DMS53 (cell line): ENCODE results near the gene SLC2A9.

Experiments used
- DNase-seq: peaks from one replicate; lab custom pipeline; 2025; lab: John Stamatoyannopoulos, UW

Gene SLC2A9

DNA sequence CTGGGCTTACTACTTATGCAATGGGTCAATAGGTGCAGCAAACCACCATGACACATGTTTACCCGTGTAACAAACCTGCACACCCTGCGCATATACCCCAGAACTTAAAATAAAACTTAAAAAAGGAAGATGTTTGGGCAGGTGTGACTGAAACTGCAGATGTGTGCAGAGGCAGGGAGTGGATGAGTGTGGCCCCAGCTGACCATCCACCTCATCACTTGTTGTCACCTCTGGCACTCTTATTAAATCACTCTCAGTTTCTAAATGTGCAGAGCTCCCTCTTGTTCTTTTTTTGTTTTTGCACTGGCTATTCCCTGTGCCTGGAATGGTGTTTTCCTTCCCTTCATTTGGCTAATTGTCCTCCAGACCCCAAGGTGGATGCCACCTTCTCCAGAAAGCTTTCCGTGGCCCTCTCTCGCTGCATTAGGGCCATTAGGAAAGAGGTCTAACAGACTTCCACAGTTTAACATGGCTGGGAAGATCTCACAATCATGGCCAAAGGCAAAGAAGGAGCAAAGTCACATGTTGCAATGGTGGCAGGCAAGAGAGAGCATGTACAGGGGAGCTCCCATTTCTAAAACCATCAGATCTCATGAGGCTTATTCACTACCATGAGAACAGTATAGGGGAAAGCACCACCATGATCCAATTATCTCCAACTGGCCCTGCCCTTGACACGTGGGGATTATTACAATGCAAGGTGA, 58.5 kb downstream of the SLC2A9 start:
- no peak for DNase-seq

DNA sequence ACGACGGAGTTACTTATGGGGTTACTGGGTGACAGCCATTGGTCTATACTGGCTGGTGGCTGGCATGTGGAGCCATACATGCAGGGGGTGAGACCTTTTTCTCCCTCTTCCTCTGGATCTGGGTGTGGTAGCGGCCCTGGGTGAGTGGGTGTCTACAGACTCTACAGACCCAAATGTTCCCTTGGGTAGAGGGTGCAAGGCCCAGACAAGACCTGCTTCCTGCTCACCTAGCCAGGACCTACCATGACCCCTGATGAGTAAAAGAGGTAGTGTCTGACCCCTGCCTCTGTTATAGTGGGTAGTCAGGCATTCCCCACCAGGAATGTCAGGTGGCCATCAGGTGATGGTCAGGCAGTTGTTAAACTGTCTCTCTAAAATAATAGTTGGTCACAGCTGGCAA, 66.8 kb downstream of the SLC2A9 start:
- no peak for DNase-seq

DNA sequence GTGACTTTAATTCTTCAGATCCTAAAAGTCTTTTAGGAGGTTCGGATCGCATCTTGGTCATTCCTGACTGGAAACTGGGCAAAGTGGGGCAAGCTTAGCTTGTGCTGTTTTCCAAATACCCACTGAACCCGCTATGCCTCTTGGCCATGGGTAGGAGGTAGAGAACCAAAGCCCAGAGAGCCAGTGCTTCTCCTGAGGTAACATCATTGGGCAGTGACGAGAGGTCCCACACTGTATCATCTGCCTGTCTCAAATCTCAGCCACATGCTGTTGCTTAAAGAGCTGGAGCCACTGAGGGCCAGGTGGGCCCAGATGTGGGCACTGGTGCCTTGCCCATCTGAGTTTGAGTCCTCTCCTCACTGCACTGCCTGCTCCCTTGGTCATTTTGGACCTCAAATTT, 68.2 kb downstream of the SLC2A9 start:
- DNase-seq = no peak

DNA sequence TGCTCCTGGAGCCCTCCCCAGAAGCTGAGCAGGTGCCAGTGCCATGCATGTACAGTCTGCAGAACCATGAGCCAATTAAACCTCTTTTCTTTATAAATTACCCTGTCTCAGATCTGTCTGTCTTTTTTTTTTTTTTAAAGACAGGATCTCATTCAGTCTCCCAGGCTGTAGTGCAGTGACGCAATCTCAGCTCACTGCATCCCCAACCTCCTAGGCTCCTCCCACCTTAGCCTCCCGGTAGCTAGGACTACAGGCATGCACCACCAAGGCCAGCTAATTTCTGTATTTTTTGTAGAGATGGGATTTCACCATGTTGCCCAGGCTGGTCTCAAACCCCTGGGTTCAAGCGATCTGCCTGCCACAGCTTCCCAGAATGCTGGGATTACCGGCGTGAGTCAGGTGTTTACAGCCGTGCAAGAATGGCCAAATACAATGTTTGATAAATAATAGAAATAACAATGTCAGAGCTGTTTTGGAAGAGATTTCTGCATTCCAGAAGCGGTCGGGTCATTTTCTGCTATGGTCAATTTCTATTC, 68.8 kb downstream of the SLC2A9 start:
- no peak for DNase-seq

DNA sequence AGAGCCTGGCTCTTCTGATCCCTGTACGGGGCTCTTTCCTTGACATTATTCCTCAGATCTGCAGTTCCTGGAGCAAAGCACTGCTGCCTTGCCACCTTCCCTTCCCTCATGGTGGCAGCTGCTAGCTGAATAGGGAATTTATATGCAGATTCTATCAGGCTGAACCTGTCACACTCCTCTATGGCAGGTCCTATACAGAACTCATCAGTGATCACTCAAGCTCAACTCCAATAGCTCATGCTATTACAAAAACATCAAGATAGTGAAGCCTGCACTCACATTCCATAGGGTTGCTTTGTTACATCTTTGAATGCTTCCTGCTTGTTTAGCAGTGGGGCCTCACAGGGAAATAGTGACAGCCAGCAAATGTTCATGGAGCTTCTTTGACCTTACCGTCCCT, 71.7 kb downstream of the SLC2A9 start:
- no peak for DNase-seq

DNA sequence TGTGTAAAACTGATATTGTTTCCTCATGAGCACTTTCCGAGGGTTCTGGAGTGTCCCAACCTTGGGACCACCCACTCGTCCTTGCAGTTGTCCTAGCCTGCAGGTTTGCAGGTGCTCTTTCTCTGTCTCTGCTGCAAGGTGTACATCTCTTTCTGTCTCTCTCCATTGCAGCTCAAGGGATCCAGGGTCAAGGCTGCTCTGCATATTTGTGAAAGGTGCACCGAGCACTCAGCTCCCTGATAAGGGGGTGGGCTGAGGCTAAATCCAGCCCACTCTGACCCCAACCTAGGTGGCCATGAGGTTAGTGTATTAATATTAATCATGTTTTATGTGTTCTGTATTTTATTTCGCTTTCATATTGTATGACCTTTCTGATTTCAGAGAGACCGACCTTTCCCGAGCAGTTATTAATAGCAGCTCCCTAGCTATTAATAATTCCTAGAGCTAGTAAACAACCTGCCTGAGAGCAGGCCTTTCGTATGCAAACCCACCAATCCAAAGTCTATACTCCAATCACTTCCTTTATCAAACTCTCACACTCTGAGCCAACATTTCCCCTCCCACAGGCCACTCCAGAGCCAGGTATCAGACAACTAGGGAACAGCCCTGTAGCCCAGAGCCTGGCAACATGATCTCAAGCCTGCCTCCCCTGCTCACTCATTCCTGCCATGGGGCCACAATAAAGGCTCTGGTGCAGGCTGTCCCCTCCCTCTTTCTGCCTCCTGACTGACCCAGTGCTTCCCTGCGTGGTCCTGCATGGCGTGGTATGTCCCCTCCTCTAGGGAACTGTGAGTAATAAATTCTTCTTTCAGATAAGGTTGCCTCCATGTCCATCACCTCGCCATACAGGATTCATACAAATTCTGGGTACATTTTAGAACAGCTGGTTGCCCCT, 73.9 kb downstream of the SLC2A9 start:
- DNase-seq = no peak

DNA sequence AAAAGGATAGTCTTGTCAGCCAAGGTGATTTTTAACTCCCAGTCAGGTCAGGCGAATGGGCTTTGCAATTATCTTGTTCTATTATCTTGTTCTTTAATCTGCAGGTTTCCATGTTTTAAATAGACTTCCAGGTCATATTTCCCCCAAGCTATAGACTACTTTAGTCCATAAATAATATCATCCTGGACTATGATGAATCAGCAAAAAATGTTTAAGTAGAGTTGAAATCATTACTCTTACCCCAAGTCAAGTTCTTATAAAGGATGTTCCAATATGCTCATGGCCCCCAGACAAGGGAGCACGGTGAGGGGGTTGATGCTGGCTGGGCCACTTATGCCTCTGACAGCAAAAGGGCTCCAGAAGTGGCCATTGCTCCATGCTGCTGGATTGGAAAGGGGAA, 75.1 kb downstream of the SLC2A9 start:
- DNase-seq = no peak

DNA sequence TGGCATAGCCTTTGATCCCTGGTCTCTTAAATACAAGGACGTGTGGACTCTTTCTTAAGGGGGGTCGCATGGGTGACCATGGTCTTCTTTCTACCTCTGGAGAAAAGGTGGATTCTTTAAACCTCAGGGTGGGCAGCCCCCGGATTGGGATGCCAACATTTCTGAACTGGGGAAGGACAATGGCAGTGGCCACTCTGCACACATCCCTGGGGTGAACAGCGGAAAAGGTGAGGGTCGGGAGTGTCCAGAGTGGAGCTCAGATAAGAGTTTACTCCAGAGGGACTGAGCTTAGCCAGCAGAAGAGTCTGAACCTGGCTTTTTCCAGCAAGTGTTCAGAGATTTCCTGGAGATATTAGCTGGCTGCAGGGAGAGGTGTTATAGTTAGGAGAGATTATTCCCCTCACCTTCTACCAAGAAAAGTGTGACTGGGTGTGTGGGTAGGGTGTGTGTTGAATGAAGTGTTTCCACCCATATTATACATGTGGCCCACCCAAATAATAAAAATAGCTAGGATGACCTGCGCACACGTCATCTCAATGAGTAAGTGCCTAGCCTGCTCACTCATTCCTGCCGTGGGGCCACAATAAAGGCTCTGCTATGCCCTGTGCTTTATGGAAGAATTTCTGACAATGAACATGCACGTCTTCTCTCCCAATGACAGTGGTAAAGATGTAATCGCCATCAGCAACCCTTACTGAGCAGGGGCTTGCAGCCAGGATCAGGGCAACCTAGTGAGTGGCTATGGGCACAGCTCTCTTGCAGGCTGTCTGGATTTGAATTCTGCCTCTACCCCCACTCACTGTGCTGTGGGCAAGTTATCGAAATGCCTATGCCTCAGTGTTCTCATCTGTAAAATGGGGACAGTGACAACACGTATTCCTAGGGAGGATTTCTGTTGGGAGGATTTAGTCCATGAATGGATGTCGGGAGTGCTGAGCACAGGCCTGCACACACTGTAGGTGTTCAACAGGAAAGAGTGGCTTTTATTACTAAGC, 76.6 kb downstream of the SLC2A9 start:
- DNase-seq = no peak

DNA sequence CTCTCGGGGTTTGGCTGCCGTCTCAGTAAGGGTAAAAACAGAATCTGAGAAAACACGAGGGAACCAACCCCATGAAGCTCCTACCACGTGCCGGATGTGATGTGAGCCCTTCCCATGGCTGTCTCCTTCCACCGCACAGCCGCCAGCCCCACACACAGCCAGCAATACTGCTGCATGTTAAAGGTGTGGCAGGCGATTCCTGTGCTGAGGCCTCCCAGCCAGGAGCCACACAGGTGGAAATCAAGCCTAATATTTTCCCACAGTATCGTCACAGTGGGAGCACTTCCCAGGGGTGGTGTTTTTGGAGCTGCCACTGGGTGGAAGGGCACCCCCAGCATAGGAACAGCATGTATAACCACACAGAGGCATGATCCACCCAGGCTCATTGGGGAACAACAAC, 77.5 kb downstream of the SLC2A9 start:
- no peak for DNase-seq

DNA sequence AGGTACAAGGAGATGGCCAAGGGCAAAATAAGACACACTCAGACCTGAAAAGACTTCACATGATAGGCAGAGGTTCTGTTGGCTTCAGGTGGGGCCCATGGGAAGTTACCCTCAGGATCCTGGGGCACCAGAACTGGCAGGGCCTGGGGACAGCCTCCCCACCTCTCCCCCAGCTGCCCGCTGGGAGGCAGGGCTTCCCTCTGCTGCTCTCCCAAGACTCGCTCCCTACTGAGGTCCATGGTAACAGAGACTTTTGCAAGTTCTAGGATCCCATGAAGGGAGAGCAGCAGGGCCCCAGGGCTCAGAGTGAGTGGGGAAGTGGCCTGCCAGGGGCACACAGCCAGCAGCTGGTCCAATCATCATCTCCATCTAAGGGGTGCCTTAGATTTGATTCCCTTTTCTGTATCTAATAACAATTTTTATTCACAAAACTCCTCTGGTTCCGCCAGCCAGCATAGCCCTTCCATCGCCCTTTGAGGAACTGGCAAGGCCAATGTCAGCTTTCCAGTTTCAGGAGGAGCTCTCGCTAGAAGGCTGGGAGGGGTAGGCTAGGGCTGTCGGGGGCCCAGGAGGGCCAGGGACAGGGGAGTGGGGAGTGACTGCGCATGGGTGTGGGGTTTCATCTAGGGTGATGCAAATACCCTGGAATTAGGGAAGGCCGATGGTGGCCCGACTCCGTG, 78.2 kb downstream of the SLC2A9 start:
- DNase-seq = no peak

DNA sequence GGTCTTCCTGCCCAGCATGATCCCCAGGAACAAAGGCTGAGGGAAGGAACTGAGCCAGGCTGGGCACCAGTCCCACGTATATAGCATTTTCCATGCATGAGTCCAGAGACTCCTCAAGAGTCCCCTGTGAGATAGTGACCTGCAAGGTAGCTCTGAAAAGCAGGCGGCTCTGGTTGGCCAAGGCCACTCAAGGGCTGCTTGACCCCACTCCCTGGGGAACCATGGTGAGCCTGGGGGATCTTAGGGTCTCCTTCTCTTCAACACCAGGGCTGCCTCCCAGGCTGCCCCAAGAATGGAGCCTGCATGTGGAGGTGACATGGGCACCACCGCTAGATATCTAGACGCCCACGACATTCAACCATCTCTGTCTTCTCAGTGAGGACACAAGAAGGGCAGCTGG, 79.2 kb downstream of the SLC2A9 start:
- no peak for DNase-seq

DNA sequence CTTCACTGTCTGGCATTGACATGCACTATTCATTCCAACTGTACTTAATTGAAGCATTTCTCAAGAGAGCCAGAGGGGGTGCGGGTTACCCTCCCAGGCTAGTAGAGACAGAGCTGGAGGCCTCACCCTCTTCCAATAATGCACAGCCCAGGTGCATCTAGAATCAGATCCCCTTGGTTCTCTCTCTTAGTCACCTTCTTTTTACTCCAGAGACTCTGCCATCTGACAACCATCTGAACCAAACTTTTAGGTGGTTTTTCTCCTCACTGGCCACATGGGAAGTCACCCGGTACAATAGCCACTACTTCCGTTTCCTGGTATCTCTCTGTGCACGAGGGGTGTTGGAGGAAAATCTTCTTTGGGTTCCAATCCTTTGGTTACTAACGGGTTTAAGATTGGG, 81.3 kb downstream of the SLC2A9 start:
- no peak for DNase-seq

DNA sequence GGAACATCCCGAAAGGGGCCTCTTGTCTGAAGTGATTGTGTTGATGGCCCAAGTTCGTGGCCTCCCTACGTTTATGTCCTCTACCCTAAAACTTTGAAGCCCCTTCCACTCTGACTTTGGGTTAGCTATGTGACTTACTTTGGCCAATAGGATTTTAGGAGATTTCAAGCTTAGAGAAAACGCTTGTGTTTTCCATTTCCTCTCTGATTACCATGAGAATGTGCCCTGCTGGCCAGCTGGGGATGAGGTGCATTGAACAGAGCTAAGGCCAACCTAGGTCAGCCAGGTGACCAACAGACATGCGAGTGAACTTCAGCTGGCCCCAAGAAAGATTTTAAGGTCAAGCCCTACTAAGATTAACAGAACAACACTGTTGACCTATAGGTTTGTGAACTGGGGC, 82.4 kb downstream of the SLC2A9 start:
- DNase-seq = no peak

DNA sequence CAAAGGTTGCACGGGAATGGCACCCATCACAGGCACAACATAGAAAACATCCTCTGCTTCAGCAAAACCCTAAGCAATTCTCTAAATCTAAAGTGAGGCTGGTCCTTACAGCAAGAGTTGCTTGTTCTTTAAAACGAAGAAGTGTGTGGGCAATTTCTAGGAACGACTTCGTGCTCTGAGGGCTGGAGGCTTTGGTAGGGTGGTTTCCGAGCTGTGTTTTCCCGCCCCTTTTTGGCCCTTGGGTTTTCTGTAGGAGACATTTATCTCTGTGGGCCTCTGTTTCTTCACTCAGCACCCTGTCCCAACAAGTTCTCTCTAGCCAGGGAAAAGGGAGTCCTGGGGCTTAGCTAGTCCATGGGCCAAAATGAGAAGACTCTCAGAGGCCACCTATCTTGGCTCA, 84.2 kb downstream of the SLC2A9 start:
- DNase-seq = no peak

DNA sequence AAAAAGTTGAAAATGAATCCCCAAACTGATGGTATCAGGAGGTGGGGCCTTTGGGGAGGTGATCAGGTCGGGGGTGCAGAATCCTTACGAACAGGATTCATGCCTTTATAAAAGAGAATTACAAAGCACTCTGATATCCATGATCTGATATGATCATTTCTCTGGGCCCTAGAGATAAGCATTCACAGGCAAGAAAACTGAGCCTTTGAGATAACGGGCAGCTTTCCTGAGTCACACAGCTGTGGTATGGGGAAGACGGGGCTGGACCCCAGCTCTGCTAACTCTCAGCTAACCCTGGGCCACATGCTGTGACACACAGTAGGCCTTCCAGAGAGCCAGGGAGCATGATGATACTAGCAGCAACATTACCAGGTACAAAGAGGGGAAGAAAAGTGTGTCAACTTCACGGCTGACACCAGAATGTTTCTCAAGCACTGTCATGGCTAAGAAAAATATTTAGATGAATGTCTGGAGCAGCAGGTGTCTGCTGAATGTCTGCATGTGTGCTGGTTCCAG, 85.1 kb downstream of the SLC2A9 start:
- no peak for DNase-seq

DNA sequence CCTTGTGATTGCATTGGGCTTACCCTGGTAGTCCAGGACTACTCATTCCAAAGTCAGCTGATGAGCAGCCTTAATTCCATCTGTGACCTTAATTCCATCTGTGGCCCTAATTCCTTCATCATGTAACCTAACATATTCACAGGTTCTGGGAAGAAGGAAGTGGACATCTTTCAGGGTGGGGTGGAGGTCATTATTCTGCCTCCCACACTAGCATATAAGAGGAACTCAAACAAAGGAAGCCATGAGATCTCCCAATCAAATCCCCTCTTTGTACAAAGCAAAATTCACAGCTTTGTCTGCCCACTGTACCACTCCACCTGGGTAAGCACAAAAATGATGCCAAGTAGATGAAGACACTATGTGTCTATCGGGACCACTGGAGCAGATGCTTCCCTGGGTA, 87.3 kb downstream of the SLC2A9 start:
- DNase-seq = no peak

DNA sequence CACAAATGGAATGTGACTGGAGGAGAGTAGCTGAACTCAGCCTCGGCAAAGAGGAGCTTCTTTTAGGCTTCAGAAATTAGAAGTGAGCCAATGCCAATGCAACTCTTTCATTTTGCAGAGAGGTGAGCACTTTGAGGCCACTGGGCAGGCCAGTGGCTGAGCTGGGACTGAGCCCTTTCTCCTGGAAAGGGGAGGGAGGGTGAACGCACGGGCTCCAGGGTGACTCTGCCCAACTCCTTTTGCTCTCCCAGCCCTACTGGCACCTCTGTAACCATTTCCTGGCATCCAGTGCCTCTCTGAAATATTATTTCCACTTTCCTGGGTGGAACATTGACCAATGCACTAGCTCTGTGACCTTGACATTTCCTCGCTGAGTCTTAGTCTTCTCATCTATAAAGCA, 88.1 kb downstream of the SLC2A9 start:
- DNase-seq = no peak

DNA sequence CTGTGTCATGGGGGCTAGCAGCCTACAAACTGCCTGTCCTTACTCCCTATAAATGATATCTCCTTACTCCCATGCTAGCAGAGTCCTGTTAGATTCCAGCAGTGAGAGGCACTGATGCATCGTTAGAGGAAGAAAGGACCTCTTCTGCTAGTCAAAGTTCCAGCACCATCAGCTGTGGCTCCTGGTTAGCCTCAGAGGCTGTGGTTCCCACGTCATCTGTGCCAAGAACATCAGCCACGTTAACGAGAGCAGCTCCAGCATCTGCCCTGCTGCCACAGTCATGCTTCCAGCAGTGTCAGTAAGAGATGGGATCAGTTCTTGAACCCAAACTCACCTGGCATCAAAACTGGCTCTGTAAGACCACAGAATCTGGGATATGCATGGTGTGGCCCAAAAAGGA, 88.5 kb downstream of the SLC2A9 start:
- DNase-seq = no peak

DNA sequence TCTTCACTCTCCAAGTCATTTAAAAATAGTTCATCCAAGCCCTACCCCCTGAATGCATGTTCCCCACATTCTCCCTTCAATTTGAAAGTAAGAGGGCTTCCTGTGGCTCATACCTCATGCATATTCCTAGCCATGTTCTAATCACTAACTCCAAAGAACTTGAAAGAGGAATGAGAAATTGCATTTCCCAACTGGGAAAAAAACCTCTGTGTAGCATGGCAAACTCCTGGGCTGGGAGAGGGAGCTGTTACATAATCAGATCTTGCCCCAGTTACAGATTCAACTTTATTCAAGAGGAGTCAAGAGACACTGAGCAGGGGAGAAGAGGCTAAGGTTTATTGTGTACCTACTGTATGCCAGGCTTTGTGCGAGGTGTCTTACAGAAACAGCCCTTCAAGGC, 90.2 kb downstream of the SLC2A9 start:
- no peak for DNase-seq

DNA sequence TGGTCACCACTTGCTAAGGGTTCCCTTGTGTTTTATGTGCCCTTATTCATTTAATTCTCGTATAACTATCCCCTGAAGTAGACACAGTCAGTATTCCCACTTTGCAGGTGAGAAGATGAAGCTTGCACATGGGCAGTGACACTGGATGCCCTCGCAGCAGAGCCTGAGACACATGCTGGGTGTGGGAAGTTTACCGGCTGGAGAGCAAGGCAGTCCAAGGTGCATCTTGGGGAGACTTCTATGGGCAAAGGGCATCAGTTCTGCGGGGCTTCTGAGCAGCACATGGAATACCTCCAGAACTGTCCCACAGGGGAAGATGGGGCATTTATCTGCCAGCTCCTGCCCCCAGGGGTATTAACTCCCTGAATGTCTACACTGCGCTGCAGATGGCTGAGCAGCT, 92.2 kb downstream of the SLC2A9 start:
- DNase-seq = no peak

DNA sequence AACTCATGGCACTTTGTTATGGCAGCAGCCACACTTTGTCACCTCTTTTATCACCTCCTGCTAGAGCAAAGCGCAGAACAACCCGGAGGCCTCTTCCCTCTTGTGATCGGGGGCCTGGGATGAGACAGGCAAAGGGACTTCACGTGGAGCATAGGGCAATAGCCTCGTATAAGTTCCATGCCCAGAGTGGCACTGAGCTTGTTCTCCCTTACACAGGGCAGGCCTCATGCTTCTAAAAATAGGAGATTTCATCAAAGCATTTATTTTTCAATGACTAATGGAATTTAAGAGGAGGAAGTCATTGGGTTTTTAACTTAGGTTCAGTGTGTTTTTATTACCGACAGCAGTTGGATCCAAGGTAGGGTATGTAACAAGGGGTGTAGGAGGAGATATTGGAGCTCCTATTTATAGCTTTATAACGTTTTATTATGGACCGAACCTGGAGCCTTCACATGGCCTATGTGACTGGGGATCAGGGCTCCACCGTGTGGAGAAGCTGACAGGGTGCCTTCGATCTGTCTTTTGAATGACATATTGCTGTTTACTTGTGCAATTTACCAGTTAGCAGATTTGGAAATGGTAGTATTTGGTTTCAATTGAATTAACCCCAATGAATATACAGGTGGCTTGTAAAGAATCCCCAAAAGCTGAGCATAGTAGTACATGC, 93.8 kb downstream of the SLC2A9 start:
- DNase-seq = no peak
